Measurements from ENCODE around the gene IMMP2L. TPM values are rescaled to one million over a fixed set of nuclear protein-coding genes. Genes with fewer than 3 reads are reported as not detected.

Gene IMMP2L
- total RNA-seq, 4 donors from 2014 or later: 2.6 to 69.1 (median 34.7) TPM

DNA sequence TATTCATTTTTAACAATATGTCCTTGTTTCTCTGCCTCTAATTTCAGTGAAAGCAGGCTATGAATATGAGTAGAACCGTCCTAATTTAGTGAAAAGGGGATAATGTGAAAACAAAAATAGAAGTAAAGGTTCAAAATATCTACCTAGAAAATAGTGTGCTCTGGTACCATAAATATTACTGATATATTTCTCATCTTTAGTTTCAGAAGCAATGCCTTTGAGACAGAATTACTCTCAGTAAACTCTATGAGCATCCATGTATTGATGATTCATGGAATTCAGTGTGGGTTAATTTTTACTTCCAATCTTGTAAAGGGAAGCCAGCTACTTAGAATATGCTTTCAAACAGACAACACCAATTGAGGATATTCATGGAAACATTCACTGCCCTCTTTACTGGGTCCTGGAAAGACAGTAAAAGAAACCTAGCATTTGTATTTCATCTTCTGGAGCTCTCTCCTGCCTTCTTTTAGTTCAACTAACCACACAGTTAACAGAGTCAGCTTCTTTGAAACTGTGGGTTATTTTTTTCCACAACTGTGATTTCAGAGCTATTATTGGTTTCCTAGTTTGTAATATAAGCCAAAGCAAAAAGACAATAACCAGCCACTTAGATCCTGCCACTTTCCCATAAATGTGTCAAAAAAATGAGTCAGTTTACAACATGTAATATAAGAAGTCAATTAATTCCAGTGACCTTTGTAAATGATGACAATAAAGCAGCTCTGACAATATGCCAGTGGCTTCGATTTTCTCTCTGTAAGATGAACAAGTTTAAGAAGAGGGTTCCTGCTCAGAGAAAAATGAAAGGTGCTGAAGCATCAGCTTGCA is 469.7 kb downstream of the IMMP2L start:
- intact Hi-C loops (cut with DNase I; ENCODE audit: low total_unique reads): no loop called here
- no peak overlapping the region for H3K4me3 ChIP-seq
- no peak for DNase-seq
- no peaks in the 10 kb centered on the region for H3K27me3 ChIP-seq
- H3K27ac ChIP-seq: no peak overlapping the region
- TF ChIP-seq CTCF (IDR thresholded peaks at IDR 0.05): no peak
- TF ChIP-seq POLR2A (IDR thresholded peaks at IDR 0.05): no peak
- no peaks in the 10 kb centered on the region for H3K36me3 ChIP-seq
- no peaks in the 10 kb centered on the region for H3K9me3 ChIP-seq
- no peaks in the 10 kb centered on the region for H3K4me1 ChIP-seq

- no peak for TF ChIP-seq POLR2A (IDR thresholded peaks at IDR 0.05)
- no peak for TF ChIP-seq CTCF (IDR thresholded peaks at IDR 0.05)
- Histone ChIP-seq H3K4me1 (no peaks in the 10 kb centered on the region), H3K27ac (no peak overlapping the region), H3K36me3 (no peaks in the 10 kb centered on the region), H3K4me3 (peak overlapping the region in 1 of 2 donors; percentile 28), H3K9me3 (no peaks in the 10 kb centered on the region), H3K27me3 (no peaks in the 10 kb centered on the region)
- DNase-seq: no peak
- intact Hi-C loops (cut with DNase I; ENCODE audit: low total_unique reads): no loop called here
These were observed 470.5 kb downstream of the IMMP2L start for GRCh38 chr7:111091593-111092358.

DNA sequence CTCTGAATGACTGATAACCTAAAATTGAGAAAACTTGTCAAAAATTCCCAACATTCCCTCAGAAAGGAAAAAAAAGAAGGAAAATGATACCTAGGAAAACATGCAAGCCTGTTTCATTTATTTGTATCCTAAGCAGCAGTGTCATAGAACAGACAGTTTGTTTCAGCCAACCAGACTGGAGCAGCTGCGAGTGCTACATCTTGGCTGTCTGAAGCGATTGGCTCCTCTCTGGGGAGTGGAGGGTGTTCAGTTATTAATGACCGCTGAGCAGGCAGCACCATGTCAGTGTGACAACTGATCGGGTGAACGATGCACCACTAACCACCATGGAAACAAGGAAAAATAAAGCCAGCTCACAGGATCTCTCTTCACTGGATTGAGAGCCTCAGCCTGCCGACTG is 471.4 kb downstream of the IMMP2L start, which contains the start of gene LRRN3:
Gene LRRN3, plus strand, starts transcription at position 282 of the 400 bp plus-strand sequence. CDS start 31,646 bp downstream, outside the sequence.
- no peaks in the 10 kb centered on the region for H3K27me3 ChIP-seq
- no peak for TF ChIP-seq POLR2A (IDR thresholded peaks at IDR 0.05)
- TF ChIP-seq CTCF (IDR thresholded peaks at IDR 0.05): no peak
- DNase-seq: no peak
- no peaks in the 10 kb centered on the region for H3K4me1 ChIP-seq
- H3K36me3 ChIP-seq: no peaks in the 10 kb centered on the region
- intact Hi-C loops (cut with DNase I; ENCODE audit: low total_unique reads): no loop called here
- no peak within 1 kb of the TSS for H3K27ac ChIP-seq
- H3K9me3 ChIP-seq: no peaks in the 10 kb centered on the region
- H3K4me3 ChIP-seq: peak within 1 kb of the TSS; percentile 1 to 28

GRCh38 chr7:111089822-111090426 is 472.4 kb downstream of the IMMP2L start:
- intact Hi-C loops (cut with DNase I; ENCODE audit: low total_unique reads): no loop called here
- H3K9me3 ChIP-seq: no peaks in the 10 kb centered on the region
- H3K4me1 ChIP-seq: no peaks in the 10 kb centered on the region

More at GRCh38 chr7:111089822-111090426, 472.4 kb downstream of the IMMP2L start:
- Histone ChIP-seq H3K4me3 (no peak overlapping the region), H3K27me3 (no peaks in the 10 kb centered on the region), H3K36me3 (no peaks in the 10 kb centered on the region), H3K27ac (no peak overlapping the region)
- no peak for DNase-seq
- TF ChIP-seq CTCF (IDR thresholded peaks at IDR 0.05) (peak; percentile 43 to 70 (median 53)), POLR2A (IDR thresholded peaks at IDR 0.05) (no peak)

Measured in uterus (tissue), 4 donors.